Astrocyte of the cerebellum (primary cell): ENCODE results near the gene PDE7B.

ENCODE experiments used
- DNase-seq: peaks from one replicate; pipeline ENCODE4 v3.0.0-alpha.2; 2011; ENCODE audit warnings: low read depth
- H3K4me3 ChIP-seq: 2 replicates; pipeline ENCODE4 v1.5.1; 2011; ENCODE audit warnings: mild to moderate bottlenecking, low read depth, low read length, moderate library complexity
- in situ Hi-C: cut with HindIII; loops from 2 replicates; pipeline ENCODE4 v1.10.0; 2017; ENCODE audit warnings: low sequenced_read_pairs
- TF ChIP-seq, protein P1 (sequence below): IDR thresholded peaks from 2 replicates; pipeline ENCODE4 v1.5.1; 2012; ENCODE audit warnings: low read length, low read depth, moderate library complexity, mild to moderate bottlenecking; ENCODE audit errors: missing control alignments

Gene PDE7B

DNA sequence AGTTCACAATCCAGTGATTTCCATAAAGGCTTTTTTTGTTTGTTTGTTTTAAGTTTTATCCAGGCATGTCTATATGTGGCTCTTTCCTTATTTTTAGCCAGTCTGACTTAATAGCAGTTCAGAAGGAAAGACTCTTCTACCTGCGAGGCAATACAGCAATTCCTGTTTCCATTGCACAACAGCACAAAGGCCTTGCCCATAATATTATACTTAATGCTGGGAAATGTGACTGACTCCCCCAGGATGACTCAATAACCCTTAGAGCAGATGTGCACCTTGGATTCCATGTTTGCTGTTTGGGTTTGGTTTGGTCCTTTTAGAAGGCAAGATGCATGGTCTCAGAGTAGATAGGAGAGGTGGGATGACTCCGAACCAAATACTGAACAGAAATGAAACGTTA, 214.5 kb downstream of the PDE7B start:
- no peak overlapping the region for H3K4me3 ChIP-seq
- no peak for DNase-seq
- TF ChIP-seq, protein P1, sequence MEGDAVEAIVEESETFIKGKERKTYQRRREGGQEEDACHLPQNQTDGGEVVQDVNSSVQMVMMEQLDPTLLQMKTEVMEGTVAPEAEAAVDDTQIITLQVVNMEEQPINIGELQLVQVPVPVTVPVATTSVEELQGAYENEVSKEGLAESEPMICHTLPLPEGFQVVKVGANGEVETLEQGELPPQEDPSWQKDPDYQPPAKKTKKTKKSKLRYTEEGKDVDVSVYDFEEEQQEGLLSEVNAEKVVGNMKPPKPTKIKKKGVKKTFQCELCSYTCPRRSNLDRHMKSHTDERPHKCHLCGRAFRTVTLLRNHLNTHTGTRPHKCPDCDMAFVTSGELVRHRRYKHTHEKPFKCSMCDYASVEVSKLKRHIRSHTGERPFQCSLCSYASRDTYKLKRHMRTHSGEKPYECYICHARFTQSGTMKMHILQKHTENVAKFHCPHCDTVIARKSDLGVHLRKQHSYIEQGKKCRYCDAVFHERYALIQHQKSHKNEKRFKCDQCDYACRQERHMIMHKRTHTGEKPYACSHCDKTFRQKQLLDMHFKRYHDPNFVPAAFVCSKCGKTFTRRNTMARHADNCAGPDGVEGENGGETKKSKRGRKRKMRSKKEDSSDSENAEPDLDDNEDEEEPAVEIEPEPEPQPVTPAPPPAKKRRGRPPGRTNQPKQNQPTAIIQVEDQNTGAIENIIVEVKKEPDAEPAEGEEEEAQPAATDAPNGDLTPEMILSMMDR: no peak
- in situ Hi-C loops: no loop called here

DNA sequence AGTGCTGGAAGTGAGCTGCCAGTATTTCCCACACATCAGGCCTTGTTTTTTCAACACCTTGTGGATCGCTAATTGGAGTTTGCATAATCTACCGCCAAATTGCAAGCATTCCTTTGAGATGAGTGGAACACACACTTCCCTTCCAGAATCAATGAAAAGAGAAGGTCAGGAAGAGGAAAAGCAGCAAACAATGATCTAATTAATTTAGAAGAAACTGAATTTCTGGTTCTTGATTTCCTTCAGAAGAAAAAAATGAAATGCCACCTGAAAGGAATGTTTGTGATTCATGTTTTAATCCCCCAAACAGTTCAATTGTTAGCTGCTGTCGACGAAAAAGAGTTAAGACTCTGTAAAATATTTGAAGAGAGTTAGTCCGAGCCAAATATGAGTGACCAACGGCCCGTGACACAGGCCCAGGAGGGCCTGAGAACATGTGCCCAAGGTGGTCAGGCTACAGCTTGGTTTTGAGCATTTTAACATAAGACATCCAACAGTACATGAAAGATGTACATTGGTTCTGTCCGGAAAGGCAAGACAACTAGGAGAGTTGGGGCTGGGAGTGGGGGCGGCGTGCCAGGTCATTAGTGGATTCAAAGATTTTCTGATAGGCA, 216.3 kb downstream of the PDE7B start:
- peak; percentile 85 for DNase-seq
- TF ChIP-seq, protein P1: no peak
- H3K4me3 ChIP-seq: no peak overlapping the region
- in situ Hi-C loops: no loop called here

DNA sequence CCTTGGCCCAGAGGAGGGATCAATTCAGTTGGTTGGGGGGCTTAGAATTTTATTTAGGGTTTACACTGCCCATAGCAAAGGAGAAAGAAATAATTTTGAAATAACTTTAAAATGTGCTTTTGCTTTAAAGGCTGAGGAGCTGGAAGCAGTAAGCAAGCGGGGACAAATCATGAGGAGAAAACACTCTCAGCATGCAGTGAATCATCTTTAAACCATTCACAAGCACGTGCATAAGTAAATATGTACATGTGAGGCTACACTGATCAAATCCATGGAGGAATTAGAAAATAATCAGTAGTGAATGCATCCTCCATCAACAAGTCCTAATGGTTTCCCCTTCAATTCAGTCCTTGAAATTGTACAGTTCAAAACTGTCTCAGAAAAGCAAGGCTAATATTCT, 217.6 kb downstream of the PDE7B start:
- no peak overlapping the region for H3K4me3 ChIP-seq
- DNase-seq: peak; percentile 45
- TF ChIP-seq, protein P1: no peak
- in situ Hi-C loops: no loop called here

DNA sequence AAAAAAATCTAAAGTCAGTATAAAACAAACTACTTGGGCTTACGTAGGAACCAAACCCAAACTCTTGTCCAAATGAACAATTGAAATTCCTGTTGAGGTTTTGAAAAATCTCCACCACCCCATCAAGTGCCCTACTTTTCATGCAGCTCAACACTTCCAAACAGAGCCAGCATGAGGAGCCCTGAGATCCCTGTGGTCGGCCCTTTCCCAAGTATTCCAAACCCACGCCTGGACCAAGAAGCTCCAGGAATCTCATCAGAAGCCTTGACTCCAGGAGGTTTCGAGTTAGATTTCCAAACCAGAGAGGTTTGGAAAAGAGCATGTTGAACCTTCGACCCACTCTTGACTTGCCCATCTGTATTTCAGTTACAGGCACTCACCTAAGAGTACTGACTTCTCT, 219.3 kb downstream of the PDE7B start:
- TF ChIP-seq, protein P1: no peak
- in situ Hi-C loops: no loop called here
- no peak overlapping the region for H3K4me3 ChIP-seq
- peak; percentile 52 for DNase-seq

DNA sequence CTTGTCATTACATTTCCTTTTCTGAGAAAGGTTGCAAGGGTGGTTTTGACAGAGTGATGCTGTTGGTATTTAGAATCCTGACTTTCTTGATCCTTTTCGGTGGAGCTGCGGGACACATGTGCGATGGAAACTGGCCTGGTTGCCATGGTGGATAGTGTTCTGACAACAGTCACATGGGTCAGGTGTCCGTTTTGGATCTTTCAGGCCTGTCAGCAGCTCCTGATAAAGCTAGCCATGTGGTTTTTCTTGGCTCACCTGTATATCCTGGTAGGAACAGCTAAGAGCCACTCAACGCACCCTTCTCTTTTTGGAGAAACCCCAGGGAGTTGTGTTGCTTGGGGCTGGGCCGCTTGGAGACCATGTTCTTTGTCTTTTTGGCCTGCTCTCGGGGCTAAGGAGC, 221.2 kb downstream of the PDE7B start:
- DNase-seq: no peak
- TF ChIP-seq, protein P1: no peak
- in situ Hi-C loops: no loop called here
- no peak overlapping the region for H3K4me3 ChIP-seq

DNA sequence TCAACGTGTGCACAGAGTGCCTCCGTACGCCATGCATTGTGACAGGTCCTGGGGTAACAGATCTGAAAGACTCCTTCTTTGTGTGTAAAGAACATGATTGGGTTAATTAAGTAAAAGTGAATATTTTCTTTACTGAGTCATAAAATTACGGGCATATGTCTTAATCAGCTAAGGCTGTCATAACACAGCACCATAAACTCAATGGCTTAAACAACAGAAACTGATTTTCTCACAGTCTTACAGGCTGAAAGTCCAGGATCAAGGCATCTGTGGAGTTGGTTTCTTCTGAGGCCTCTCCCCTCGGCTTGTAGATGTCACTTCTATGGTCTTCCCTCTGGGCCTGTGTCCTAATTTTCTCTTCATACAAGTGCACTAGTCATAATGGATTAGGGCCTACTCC, 221.7 kb downstream of the PDE7B start:
- DNase-seq: no peak
- H3K4me3 ChIP-seq: no peak overlapping the region
- TF ChIP-seq, protein P1: no peak
- in situ Hi-C loops: no loop called here
